Measurements from ENCODE around the gene GALNT2. TPM values are rescaled to one million over a fixed set of nuclear protein-coding genes. Genes with fewer than 3 reads are reported as not detected.
A peak's percentile ranks its signal among the peaks of the same experiment; 100 is the strongest.

The GALNT2 gene
- total and polyA plus RNA-seq, 9 of the 15 experiments (the other 6 are each of a cell fraction or from before 2014, with no cell fraction given), result 1.6 to 106 (median 51.9) TPM

GRCh38 chr1:230160957-230161771 lies 94.1 kb downstream of the GALNT2 start (continued):
- TF ChIP-seq SREBF1 (IDR thresholded peaks at IDR 0.05; ENCODE audit: borderline replicate concordance, low read depth, low read length) (no peak), CHCHD3 (CRISPR knock-in tag; IDR thresholded peaks at IDR 0.05) (no peak), CTCFL (IDR thresholded peaks at IDR 0.05; ENCODE audit: borderline replicate concordance, insufficient read depth, low read depth, low read length, poor library complexity, severe bottlenecking) (no peak), ZNF239 (CRISPR knock-in tag; IDR thresholded peaks at IDR 0.05) (0 out of 2 replicates have a peak, but pooled peaks have one; percentile 5), ZNF316 (IDR thresholded peaks at IDR 0.05) (no peak), ZNF408 (CRISPR knock-in tag; IDR thresholded peaks at IDR 0.05; ENCODE audit: low read depth) (no peak), ARID4B (CRISPR knock-in tag; IDR thresholded peaks at IDR 0.05) (no peak), BACH1 (tag; IDR thresholded peaks at IDR 0.05) (peak; percentile 60), SNRNP70 (optimal IDR thresholded peaks at IDR 0.05; ENCODE audit: low read depth, low read length) (no peak), ELF4 (CRISPR knock-in tag; IDR thresholded peaks at IDR 0.05) (0 out of 2 replicates have a peak, but pooled peaks have one; percentile 44), HNRNPUL1 (IDR thresholded peaks at IDR 0.05; ENCODE audit: low read length) (no peak), ZKSCAN8 (CRISPR knock-in tag; IDR thresholded peaks at IDR 0.05) (no peak), KLF1 (tag; IDR thresholded peaks at IDR 0.05) (no peak), ZNF124 (CRISPR knock-in tag; IDR thresholded peaks at IDR 0.05) (no peak), TEAD2 (tag; IDR thresholded peaks at IDR 0.05) (no peak), SETDB1 (IDR thresholded peaks at IDR 0.05; ENCODE audit: low read length) (no peak), ZNF583 (CRISPR knock-in tag; IDR thresholded peaks at IDR 0.05) (peak; percentile 93), ZNF146 (CRISPR knock-in tag; IDR thresholded peaks at IDR 0.05; ENCODE audit: unreplicated experiment) (no peak), PCBP1 (IDR thresholded peaks at IDR 0.05; ENCODE audit: low read depth, low read length, poor library complexity, severe bottlenecking) (no peak), BCL6 (CRISPR knock-in tag; IDR thresholded peaks at IDR 0.05) (no peak), CEBPG (CRISPR knock-in tag; IDR thresholded peaks at IDR 0.05) (no peak), CEBPG (tag; conservative IDR thresholded peaks at IDR 0.05 in 1 of 2, IDR thresholded peaks at IDR 0.05 in 1 of 2) (no peak), L3MBTL2 (IDR thresholded peaks at IDR 0.05) (peak; percentile 98), ZNF785 (CRISPR knock-in tag; IDR thresholded peaks at IDR 0.05) (no peak), MED1 (CRISPR knock-in tag; IDR thresholded peaks at IDR 0.05; ENCODE audit: borderline replicate concordance) (no peak)

Data from K562 (cell line).